ENCODE measurements around the gene NEFH.

DNA sequence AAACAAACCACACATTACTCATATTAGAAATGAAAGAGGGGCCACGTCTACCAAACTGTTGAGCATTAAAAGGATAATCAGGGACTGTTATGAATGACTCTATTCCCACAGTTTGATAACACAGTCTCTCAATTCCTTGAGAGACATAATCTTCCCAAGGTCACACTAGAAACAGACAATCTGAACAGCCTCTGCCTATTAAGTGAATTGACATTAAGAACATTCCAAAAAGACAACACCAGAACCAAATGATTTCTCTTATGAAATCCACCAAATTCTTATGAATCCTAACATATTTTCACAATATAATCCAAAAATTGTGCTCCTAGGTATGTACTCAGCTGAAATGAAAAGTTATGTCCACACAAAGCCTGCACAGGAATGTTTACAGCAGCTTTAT lies 37.0 kb upstream of the NEFH start:
- TF ChIP-seq POLR2AphosphoS5 (IDR thresholded peaks at IDR 0.05; ENCODE audit: borderline replicate concordance, low read depth, low read length) (no peak), EZH2 (IDR thresholded peaks at IDR 0.05) (no peak)

All from SK-N-MC (cell line).